K562 (cell line): ENCODE measurements around the gene CDT1. TPM values are rescaled to one million over a fixed set of nuclear protein-coding genes. Genes with fewer than 3 reads are reported as not detected.

ENCODE experiments used
- ATAC-seq: fragments of 200-7000 bp; cut with Tn5 transposase; 3 replicates; pipeline ENCODE4 v1.9.1; 2020; ENCODE audit warnings: moderate library complexity
- BruUV-seq: library from RNA; stranded (reverse); fragments of 400-500 nt; replicated peaks from 2 replicates; lab custom pipeline; 2021; lab: Mats Ljungman, UMichigan
- CTCF ChIA-PET: fragments of 300-600 bp; formaldehyde crosslinking; extraction: SDS; loops from one replicate; lab custom pipeline; 2021; ENCODE audit warnings: low intra/inter-chr PET ratio; lab: Yijun Ruan, JAX
- POLR2A ChIA-PET: fragments of 300-600, 350-650 bp; sonication (Branson Sonifier 250); formaldehyde crosslinking; extraction: SDS; loops from one replicate; lab custom pipeline; 2021; ENCODE audit warnings: antibody characterized with exemption, inconsistent platforms; lab: Yijun Ruan, JAX
- DNase-seq, 4 experiments: peaks; one replicate each; pipeline versions ENCODE4 v3.0.0 to v3.0.0-alpha.2; 2011 to 2018; ENCODE audit warnings: low spot score in 3 of 4, mixed read lengths in 3 of 4; ENCODE audit errors: extremely low read depth in 1 of 4
- FAIRE-seq: peaks from 2 replicates; lab custom pipeline; 2011; peaks lifted over from hg19 to GRCh38; lab: Jason Lieb, UNC
- H2AFZ ChIP-seq: 2 replicates; pipeline ENCODE4 v1.6.0; 2011; ENCODE audit warnings: low read depth, low read length, control low read depth, inconsistent platforms
- H3K27ac ChIP-seq: fragments of 200-600 bp; 3 replicates; pipeline ENCODE4 v1.8.0; 2011; ENCODE audit warnings: low read depth, mild to moderate bottlenecking, control low read depth, inconsistent platforms, low read length, moderate library complexity, mixed read lengths; ENCODE audit errors: extremely low read depth
- H3K27me3 ChIP-seq, 2 experiments: fragments of 300-600 bp in 1 of 2; 2 replicates in 1 of 2; 3 replicates in 1 of 2; pipeline versions ENCODE4 v1.6.0 to v1.8.0; 2011; ENCODE audit warnings: inconsistent platforms in 2 of 2, low read length in 2 of 2, mild to moderate bottlenecking in 1 of 2, mixed read lengths in 1 of 2, moderate library complexity in 1 of 2; ENCODE audit not compliant: control insufficient read depth in 2 of 2, insufficient read depth in 2 of 2
- H3K36me3 ChIP-seq: fragments of 300-600 bp; 3 replicates; pipeline ENCODE4 v1.8.0; 2011; ENCODE audit warnings: mild to moderate bottlenecking, low read length, inconsistent platforms; ENCODE audit not compliant: control insufficient read depth, insufficient read depth
- H3K4me1 ChIP-seq, 2 experiments: fragments of 200-600 bp in 1 of 2; replicated peaks in 1 of 2; 2 replicates in 1 of 2; 3 replicates in 1 of 2; pipeline versions ENCODE4 v1.5.1 to v1.8.0; 2011; ENCODE audit warnings: inconsistent platforms in 2 of 2, low read length in 2 of 2, mild to moderate bottlenecking in 1 of 2, mixed read lengths in 1 of 2, moderate library complexity in 1 of 2; ENCODE audit not compliant: control insufficient read depth in 2 of 2, insufficient read depth in 2 of 2
- H3K4me2 ChIP-seq: 2 replicates; pipeline ENCODE4 v1.6.1; 2011; ENCODE audit warnings: low read length, control low read depth, inconsistent platforms, mixed read lengths; ENCODE audit not compliant: insufficient read depth
- H3K4me3 ChIP-seq: fragments of 200-600 bp; sonication (generic), shearing (Covaris generic); 2 replicates; pipeline ENCODE4 v1.5.1; 2016; ENCODE audit warnings: control low read depth, inconsistent platforms
- H3K79me2 ChIP-seq: fragments of 200-600 bp; 3 replicates; pipeline ENCODE4 v1.8.0; 2011; ENCODE audit warnings: low read length, inconsistent platforms; ENCODE audit not compliant: control insufficient read depth, insufficient read depth
- H3K9ac ChIP-seq, 2 experiments: 2 replicates each; pipeline versions ENCODE4 v1.6.0 to v1.6.1; 2011; ENCODE audit warnings: low read depth in 2 of 2, low read length in 2 of 2, control low read depth in 1 of 2, inconsistent platforms in 1 of 2, mild to moderate bottlenecking in 1 of 2, mixed read lengths in 1 of 2; ENCODE audit not compliant: insufficient read depth in 1 of 2
- H3K9me1 ChIP-seq: one replicate; pipeline ENCODE4 v1.6.0; 2011; ENCODE audit warnings: inconsistent platforms, mild to moderate bottlenecking, low read length, moderate library complexity; ENCODE audit not compliant: control insufficient read depth, insufficient read depth
- H3K9me3 ChIP-seq: replicated peaks from 2 replicates; pipeline ENCODE4 v1.5.1; 2011; ENCODE audit warnings: low read depth, low read length, inconsistent platforms; ENCODE audit not compliant: control insufficient read depth, insufficient read depth
- H4K20me1 ChIP-seq: replicated peaks from 2 replicates; pipeline ENCODE4 v1.6.1; 2011; ENCODE audit warnings: low read length, inconsistent platforms, mixed read lengths; ENCODE audit not compliant: control insufficient read depth, insufficient read depth
- RFX7 ChIP-seq: fragments of 250-450 bp; sonication (Bioruptor Pico); IDR thresholded peaks from 2 replicates; pipeline ENCODE4 v1.5.1; 2021; ENCODE audit warnings: mild to moderate bottlenecking
- ZNF696 ChIP-seq: fragments of 250-450 bp; sonication (Bioruptor Pico); conservative IDR thresholded peaks from 2 replicates; pipeline ENCODE4 v1.4.0; 2020; ENCODE audit warnings: mild to moderate bottlenecking, moderate library complexity
- WGBS: fragments of 100-300 bp; shearing (Covaris generic); methylation state at CpG from one replicate; pipeline ENCODE4 v1.1.6; 2016; ENCODE audit warnings: low coverage, mixed read lengths; ENCODE audit not compliant: insufficient coverage; ENCODE audit errors: missing lambda C conversion rate; 5-methylcytosine and 5-hydroxymethylcytosine counted together
- in situ Hi-C: fragments of 300-500 bp; cut with MboI; formaldehyde crosslinking; loops from 4 replicates; pipeline ENCODE4 v1.15.0; 2018; ENCODE audit warnings: inconsistent platforms, mixed read lengths
- intact Hi-C: fragments of 100-400 bp; cut with micrococcal nuclease; formaldehyde crosslinking; loops from 2 replicates; pipeline ENCODE4 v1.14.2; 2022
- polyA plus RNA-seq, 8 experiments: library from polyadenylated mRNA; depleted of rRNA in 4 of 8; stranded (reverse) in 5 of 8; unstranded in 3 of 8; fragments of >200 nt; fragmentation: Nextera tagmentation in 2 of 8; fragmentation: Illumina TruSeq in 1 of 8; extraction: Ambion mirVana in 2 of 8; extraction: Trizol in 1 of 8; gene quantifications; 2 replicates each; pipeline versions ENCODE4 v1.2.1 to v1.2.3, GENCODE V29; 2011 to 2014; ENCODE audit warnings: inconsistent platforms in 1 of 8, missing spikeins in 1 of 8
- total RNA-seq, 7 experiments: library from RNA; depleted of rRNA in 6 of 7; stranded (reverse); fragments of >200 nt in 6 of 7; fragmentation: Illumina TruSeq in 2 of 7; extraction: Trizol in 2 of 7; gene quantifications; 2 replicates each; pipeline versions ENCODE4 v1.2.1 to v1.2.3, GENCODE V29; 2011 to 2021; ENCODE audit warnings: low replicate concordance in 1 of 7
- TF ChIP-seq, protein P1 (sequence below): fragments of 250-450 bp; sonication (Bioruptor Pico); IDR thresholded peaks from 2 replicates; pipeline ENCODE4 v1.4.0; 2020; ENCODE audit warnings: mild to moderate bottlenecking, moderate library complexity

The CDT1 gene
- total and polyA plus RNA-seq, 9 of the 15 experiments (the other 6 are each of a cell fraction or from before 2014, with no cell fraction given), result 0.92 to 178 (median 14.2) TPM

DNA sequence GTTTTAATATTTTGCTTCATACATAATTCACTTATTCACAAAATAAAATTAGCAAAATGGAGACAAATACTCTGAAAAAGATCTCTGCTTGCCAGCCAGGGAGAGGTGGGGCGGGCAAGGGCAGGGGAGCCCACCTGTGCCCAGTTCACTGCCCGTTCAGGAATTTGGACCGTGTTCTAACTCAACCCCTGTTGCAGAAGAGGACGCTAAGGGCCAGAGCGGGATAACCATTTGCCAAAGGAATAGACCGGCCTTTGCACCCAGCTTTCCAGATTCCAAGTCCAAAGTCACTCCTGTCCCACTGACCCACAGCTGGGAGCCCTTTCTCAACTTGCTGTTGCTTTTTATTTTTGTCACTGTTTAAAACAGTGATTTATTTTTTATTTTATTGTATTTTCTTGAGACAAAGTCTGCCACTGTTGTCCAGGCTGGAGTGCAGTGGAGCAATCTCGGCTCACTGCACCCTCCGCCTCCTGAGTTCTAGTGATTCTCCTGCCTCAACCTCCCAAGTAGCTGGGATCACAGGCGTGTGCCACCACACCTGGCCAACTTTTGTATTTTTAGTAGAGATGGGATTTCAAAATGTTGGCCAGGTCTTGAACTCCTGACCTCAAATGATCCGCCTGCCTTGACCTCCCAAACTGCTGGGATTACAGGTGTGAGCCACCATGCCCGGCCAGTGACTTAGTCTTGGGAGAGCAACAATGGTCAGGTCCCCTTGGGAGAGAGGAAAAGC lies 15.8 kb upstream of the CDT1 start:
- ChIA-PET CTCF (interaction anchor here (1.2 kb wide), 1 partner anchor 39 kb away, joined by 3 read pairs; no protein-coding TSS in a partner anchor), POLR2A (interaction anchor here (0.7 to 1.9 kb wide), 7 partner anchors 10 to 252 kb away, joined by 3 to 12 read pairs (median 3); no protein-coding TSS in a partner anchor)
- H3K27me3 ChIP-seq, result no peaks in the 10 kb centered on the region
- no peaks in the 10 kb centered on the region for H3K9me1 ChIP-seq
- H3K27ac ChIP-seq, result no peak overlapping the region
- FAIRE-seq, result no peak
- H4K20me1 ChIP-seq, result 0 out of 2 replicates have a peak, but pooled peaks cover 10% of the 10 kb centered on the region
- WGBS, result 68% methylated on average over 11 of the region's 11 CpGs
- no peaks in the 10 kb centered on the region for H3K9me3 ChIP-seq
- no peak overlapping the region for H2AFZ ChIP-seq
- no TSS peak for BruUV-seq
- H3K4me1 ChIP-seq, result peaks cover 14 to 67% of the 10 kb centered on the region in 2 experiments
- TF ChIP-seq, protein P1, sequence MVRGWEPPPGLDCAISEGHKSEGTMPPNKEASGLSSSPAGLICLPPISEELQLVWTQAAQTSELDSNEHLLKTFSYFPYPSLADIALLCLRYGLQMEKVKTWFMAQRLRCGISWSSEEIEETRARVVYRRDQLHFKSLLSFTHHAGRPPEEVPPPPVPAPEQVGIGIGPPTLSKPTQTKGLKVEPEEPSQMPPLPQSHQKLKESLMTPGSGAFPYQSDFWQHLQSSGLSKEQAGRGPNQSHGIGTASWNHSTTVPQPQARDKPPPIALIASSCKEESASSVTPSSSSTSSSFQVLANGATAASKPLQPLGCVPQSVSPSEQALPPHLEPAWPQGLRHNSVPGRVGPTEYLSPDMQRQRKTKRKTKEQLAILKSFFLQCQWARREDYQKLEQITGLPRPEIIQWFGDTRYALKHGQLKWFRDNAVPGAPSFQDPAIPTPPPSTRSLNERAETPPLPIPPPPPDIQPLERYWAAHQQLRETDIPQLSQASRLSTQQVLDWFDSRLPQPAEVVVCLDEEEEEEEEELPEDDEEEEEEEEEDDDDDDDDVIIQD (CRISPR knock-in tag), result no peak
- TF ChIP-seq ZNF696 (no peak), RFX7 (no peak)
- no peaks in the 10 kb centered on the region for H3K36me3 ChIP-seq
- peaks cover 30% of the 10 kb centered on the region for H3K79me2 ChIP-seq
- intact Hi-C loops (no loop called here), in situ Hi-C loops (no loop called here)
- no peak overlapping the region for H3K9ac ChIP-seq
- no peak overlapping the region for H3K4me2 ChIP-seq
- no peak for ATAC-seq
- no peak for DNase-seq
- H3K4me3 ChIP-seq, result no peak overlapping the region
